Measurements from ENCODE around the gene PPP1R9A.

DNA sequence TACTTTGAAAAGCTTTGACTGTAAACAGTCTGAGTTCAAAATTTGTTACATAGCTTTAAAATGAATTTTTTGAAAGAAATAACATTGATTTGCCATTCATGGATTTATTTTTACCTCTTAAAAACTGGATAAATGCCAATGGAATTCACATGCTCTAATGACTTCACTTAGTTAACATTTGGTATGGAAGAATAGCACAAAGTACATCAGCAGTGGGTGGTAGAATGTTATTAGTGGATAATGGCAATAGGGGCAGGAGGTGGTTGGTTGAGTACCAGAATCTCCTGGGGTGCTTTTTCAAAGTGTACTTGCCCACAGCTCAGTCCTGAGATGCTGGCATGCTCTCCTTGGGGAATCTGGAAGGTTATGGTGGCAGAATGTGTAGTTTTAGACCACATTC lies 4.7 kb downstream of the PPP1R9A start:
- TF ChIP-seq, protein P1, sequence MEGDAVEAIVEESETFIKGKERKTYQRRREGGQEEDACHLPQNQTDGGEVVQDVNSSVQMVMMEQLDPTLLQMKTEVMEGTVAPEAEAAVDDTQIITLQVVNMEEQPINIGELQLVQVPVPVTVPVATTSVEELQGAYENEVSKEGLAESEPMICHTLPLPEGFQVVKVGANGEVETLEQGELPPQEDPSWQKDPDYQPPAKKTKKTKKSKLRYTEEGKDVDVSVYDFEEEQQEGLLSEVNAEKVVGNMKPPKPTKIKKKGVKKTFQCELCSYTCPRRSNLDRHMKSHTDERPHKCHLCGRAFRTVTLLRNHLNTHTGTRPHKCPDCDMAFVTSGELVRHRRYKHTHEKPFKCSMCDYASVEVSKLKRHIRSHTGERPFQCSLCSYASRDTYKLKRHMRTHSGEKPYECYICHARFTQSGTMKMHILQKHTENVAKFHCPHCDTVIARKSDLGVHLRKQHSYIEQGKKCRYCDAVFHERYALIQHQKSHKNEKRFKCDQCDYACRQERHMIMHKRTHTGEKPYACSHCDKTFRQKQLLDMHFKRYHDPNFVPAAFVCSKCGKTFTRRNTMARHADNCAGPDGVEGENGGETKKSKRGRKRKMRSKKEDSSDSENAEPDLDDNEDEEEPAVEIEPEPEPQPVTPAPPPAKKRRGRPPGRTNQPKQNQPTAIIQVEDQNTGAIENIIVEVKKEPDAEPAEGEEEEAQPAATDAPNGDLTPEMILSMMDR (IDR thresholded peaks at IDR 0.05): no peak
- no peak for TF ChIP-seq POLR2A (IDR thresholded peaks at IDR 0.05; ENCODE audit: low read depth)
- no peak for TF ChIP-seq POLR2AphosphoS5 (IDR thresholded peaks at IDR 0.05)
- TF ChIP-seq EP300 (IDR thresholded peaks at IDR 0.05): no peak

All from esophagus muscularis mucosa (tissue), 4 donors.